Neural progenitor cell (in vitro differentiated cells): ENCODE data around the gene IARS2.

ENCODE experiments used
- EZH2 ChIP-seq: fragments of 200-600 bp; sonication (generic); IDR thresholded peaks from 2 replicates; pipeline ENCODE4 v1.6.1; 2017; ENCODE audit warnings: antibody characterized with exemption, mild to moderate bottlenecking, moderate library complexity
- EZH2phosphoT487 ChIP-seq: fragments of 200-600 bp; sonication (generic); IDR thresholded peaks from 2 replicates; pipeline ENCODE4 v1.6.1; 2017; ENCODE audit warnings: antibody characterized with exemption
- TF ChIP-seq, protein P1 (sequence below): fragments of 200-600 bp; sonication (generic); IDR thresholded peaks from 2 replicates; pipeline ENCODE4 v1.5.1; 2017; ENCODE audit warnings: antibody characterized with exemption, mild to moderate bottlenecking

DNA sequence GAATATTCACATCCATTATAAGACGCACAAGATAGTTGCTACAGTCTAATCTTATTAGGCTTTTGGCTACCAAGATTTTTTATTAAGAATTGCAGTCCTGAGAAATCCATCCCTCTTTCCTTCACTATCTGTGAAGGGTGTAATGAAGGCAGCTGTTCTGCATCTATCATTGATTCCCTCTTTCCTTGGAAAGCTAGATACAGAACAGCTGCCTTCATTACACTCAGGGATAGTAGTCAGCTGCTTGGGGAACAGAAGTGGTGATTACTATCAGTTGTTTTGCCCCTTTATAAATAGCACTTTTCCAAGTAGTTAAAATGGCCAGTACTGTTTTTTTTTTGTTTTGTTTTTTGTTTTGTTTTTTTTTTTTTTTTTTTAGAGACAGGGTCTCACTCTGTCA lies 70.2 kb downstream of the IARS2 start:
- TF ChIP-seq, protein P1, sequence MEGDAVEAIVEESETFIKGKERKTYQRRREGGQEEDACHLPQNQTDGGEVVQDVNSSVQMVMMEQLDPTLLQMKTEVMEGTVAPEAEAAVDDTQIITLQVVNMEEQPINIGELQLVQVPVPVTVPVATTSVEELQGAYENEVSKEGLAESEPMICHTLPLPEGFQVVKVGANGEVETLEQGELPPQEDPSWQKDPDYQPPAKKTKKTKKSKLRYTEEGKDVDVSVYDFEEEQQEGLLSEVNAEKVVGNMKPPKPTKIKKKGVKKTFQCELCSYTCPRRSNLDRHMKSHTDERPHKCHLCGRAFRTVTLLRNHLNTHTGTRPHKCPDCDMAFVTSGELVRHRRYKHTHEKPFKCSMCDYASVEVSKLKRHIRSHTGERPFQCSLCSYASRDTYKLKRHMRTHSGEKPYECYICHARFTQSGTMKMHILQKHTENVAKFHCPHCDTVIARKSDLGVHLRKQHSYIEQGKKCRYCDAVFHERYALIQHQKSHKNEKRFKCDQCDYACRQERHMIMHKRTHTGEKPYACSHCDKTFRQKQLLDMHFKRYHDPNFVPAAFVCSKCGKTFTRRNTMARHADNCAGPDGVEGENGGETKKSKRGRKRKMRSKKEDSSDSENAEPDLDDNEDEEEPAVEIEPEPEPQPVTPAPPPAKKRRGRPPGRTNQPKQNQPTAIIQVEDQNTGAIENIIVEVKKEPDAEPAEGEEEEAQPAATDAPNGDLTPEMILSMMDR: no peak
- no peak for TF ChIP-seq EZH2
- TF ChIP-seq EZH2phosphoT487: no peak
